Neural crest cell (in vitro differentiated cells): Measurements from ENCODE around the gene LDLRAD3. TPM values are rescaled to one million over a fixed set of nuclear protein-coding genes. Genes with fewer than 3 reads are reported as not detected.
A peak's percentile ranks its signal among the peaks of the same experiment; 100 is the strongest.

Experiments used
- DNase-seq: peaks from one replicate; pipeline ENCODE4 v3.0.0; 2021; ENCODE audit warnings: low read depth, mixed read lengths, low spot score
- H3K27ac Mint-ChIP-seq: one replicate; pipeline ENCODE4 v1.8.0; 2021; ENCODE audit warnings: mild to moderate bottlenecking, mixed read lengths; ENCODE audit not compliant: unreplicated experiment
- H3K27me3 Mint-ChIP-seq: 2 replicates; pipeline ENCODE4 v1.8.0; 2021; ENCODE audit warnings: low read depth, mild to moderate bottlenecking, mixed read lengths
- H3K36me3 Mint-ChIP-seq: 2 replicates; pipeline ENCODE4 v1.8.0; 2021; ENCODE audit warnings: low read depth, mild to moderate bottlenecking, mixed read lengths
- H3K4me1 Mint-ChIP-seq: 2 replicates; pipeline ENCODE4 v1.8.0; 2021; ENCODE audit warnings: mixed read lengths
- H3K4me3 Mint-ChIP-seq: one replicate; pipeline ENCODE4 v1.8.0; 2021; ENCODE audit warnings: mild to moderate bottlenecking, mixed read lengths
- H3K9me3 Mint-ChIP-seq: 2 replicates; pipeline ENCODE4 v1.8.0; 2021; ENCODE audit warnings: mixed read lengths
- CTCF ChIP-seq: fragments of 200-600 bp; sonication (generic); conservative IDR thresholded peaks from 2 replicates; pipeline ENCODE4 v1.5.0; 2021; ENCODE audit warnings: antibody characterized with exemption, mild to moderate bottlenecking
- total RNA-seq: library from RNA; stranded (reverse); gene quantifications from 2 replicates; pipeline ENCODE4 v1.2.1, GENCODE V29; 2021

The LDLRAD3 gene
- total RNA-seq, 1 donor from 2014 or later: 30.1 TPM

DNA sequence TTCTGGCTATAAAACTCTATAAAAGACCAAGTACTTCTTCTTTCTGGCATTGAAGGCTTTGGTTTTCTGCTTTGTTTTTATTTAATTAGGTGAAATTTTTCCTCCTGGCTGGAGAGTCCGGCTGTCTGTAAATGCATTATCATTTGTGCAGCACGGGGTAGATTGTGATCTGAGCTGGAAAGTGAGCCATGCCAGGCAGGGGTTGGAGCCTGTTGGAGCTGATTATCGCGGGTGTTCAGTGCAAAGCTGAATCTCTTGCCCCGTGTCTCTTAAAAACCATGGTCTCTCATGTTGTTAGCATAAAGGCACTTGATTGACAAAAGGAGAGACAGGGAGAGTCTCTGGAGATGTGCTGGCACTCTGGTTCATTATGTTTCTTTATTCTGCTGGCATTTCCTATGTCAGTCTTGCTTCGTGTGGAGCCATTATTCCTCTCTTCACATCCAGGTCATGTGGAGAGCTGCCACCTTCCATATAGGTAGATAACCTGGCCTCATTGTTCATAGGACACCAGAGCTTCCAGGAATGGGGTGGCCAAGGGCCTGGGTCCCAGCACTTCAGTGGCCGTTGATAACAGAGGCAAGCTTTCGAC, 75.2 kb downstream of the LDLRAD3 start:
- no peak for TF ChIP-seq CTCF
- Mint-ChIP-seq H3K4me3 (no peak overlapping the region), H3K4me1 (peaks cover 29% of the 10 kb centered on the region)

DNA sequence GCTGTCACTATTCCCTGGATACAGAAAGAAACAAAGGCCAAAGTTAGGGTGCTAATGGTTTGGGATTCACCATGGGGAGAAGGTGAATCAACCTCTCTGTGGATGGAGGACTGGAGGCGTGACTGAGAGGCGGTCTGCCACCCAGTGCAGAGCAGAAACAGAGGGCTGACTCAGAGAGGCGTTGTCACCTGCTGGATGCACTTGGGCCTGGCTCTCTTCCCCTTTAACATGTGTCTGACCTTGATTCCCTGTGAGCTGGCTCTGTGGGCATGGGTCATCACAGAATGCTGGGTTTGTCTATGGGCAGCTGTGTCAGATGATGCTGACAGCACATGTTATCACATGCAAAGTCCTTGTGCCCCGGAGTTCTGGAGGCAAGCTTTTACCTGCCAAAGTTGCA, 75.9 kb downstream of the LDLRAD3 start:
- Mint-ChIP-seq H3K4me3 (no peak overlapping the region), H3K27ac (peak overlapping the region; percentile 17), H3K4me1 (peaks cover 28% of the 10 kb centered on the region), H3K9me3 (no peaks in the 10 kb centered on the region), H3K27me3 (no peaks in the 10 kb centered on the region), H3K36me3 (no peaks in the 10 kb centered on the region)
- DNase-seq: no peak
- TF ChIP-seq CTCF: no peak

More for the DNA sequence above, 75.2 kb downstream of the LDLRAD3 start:
- Mint-ChIP-seq H3K9me3 (no peaks in the 10 kb centered on the region), H3K36me3 (peaks cover 1% of the 10 kb centered on the region), H3K27me3 (no peaks in the 10 kb centered on the region), H3K27ac (no peak overlapping the region)
- no peak for DNase-seq

GRCh38 chr11:36022882-36023281, 79.0 kb downstream of the LDLRAD3 start:
- TF ChIP-seq CTCF: no peak
- Mint-ChIP-seq H3K9me3 (peaks cover 5% of the 10 kb centered on the region), H3K36me3 (peaks cover 6% of the 10 kb centered on the region), H3K27me3 (no peaks in the 10 kb centered on the region), H3K27ac (no peak overlapping the region), H3K4me3 (no peak overlapping the region), H3K4me1 (peaks cover 27% of the 10 kb centered on the region)
- no peak for DNase-seq

DNA sequence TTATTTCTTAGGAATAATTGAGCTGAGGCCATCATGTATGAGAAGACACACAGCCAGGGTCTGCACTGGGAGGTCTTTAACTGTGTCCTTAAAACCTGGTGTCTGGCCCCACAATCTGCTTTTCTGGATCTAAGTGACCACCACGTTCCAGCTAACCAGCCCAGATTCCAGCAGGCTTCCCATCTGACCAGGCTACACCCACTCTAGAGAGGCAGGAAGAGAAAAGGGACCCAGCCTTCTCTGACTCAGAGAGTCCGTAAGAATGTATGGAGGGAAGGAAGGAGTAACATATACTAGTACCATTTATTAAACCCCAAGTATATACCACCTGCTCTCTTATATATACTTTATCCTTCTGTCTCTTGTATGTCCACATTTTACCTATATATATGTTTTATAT, 80.1 kb downstream of the LDLRAD3 start:
- Mint-ChIP-seq H3K9me3 (peaks cover 5% of the 10 kb centered on the region), H3K27me3 (no peaks in the 10 kb centered on the region), H3K4me3 (no peak overlapping the region), H3K4me1 (peaks cover 22% of the 10 kb centered on the region), H3K27ac (no peak overlapping the region), H3K36me3 (peaks cover 6% of the 10 kb centered on the region)
- DNase-seq: no peak
- TF ChIP-seq CTCF: no peak

GRCh38 chr11:36024716-36025115, 80.9 kb downstream of the LDLRAD3 start:
- TF ChIP-seq CTCF: no peak
- no peaks in the 10 kb centered on the region for H3K27me3 Mint-ChIP-seq

More at GRCh38 chr11:36024716-36025115, 80.9 kb downstream of the LDLRAD3 start:
- peaks cover 19% of the 10 kb centered on the region for H3K4me1 Mint-ChIP-seq
- DNase-seq: no peak
- H3K36me3 Mint-ChIP-seq: peaks cover 6% of the 10 kb centered on the region
- peak overlapping the region; percentile 86 for H3K27ac Mint-ChIP-seq
- peaks cover 5% of the 10 kb centered on the region for H3K9me3 Mint-ChIP-seq
- no peak overlapping the region for H3K4me3 Mint-ChIP-seq
